DND-41 (cell line): ENCODE results near the gene WWTR1.

ENCODE experiments used
- ATAC-seq: fragments of 200-7000 bp; cut with Tn5 transposase; 3 replicates; pipeline ENCODE4 v1.9.1; 2021; ENCODE audit warnings: low read depth; ENCODE audit not compliant: insufficient read depth
- DNase-seq: peaks from one replicate; pipeline ENCODE4 v3.0.0-alpha.2; 2020
- H2AFZ ChIP-seq: 2 replicates; pipeline ENCODE4 v1.6.0; 2012; ENCODE audit warnings: low read depth, low read length
- H3K27ac ChIP-seq: 2 replicates; pipeline ENCODE4 v1.5.1; 2012; ENCODE audit warnings: low read length, inconsistent platforms
- H3K27me3 ChIP-seq: fragments of 200-600 bp; sonication (generic); 2 replicates; pipeline ENCODE4 v1.6.0; 2012; ENCODE audit warnings: low read length, mild to moderate bottlenecking, inconsistent platforms; ENCODE audit not compliant: insufficient read depth, poor library complexity
- H3K36me3 ChIP-seq: 2 replicates; pipeline ENCODE4 v1.5.1; 2012; ENCODE audit warnings: low read length, inconsistent platforms; ENCODE audit not compliant: insufficient read depth
- H3K4me1 ChIP-seq: 2 replicates; pipeline ENCODE4 v1.5.1; 2012; ENCODE audit warnings: mild to moderate bottlenecking, low read length; ENCODE audit not compliant: insufficient read depth
- H3K4me2 ChIP-seq: 2 replicates; pipeline ENCODE4 v1.6.0; 2012; ENCODE audit warnings: mild to moderate bottlenecking, moderate library complexity, low read length, inconsistent platforms; ENCODE audit not compliant: insufficient read depth
- H3K4me3 ChIP-seq, 2 experiments: fragments of 200-600 bp in 1 of 2; shearing (Covaris generic) in 1 of 2; 2 replicates each; pipeline ENCODE4 v1.5.1; 2012 to 2016; ENCODE audit warnings: inconsistent platforms in 2 of 2, low read length in 2 of 2, mild to moderate bottlenecking in 2 of 2, low read depth in 1 of 2, moderate library complexity in 1 of 2
- H3K79me2 ChIP-seq: 2 replicates; pipeline ENCODE4 v1.6.0; 2012; ENCODE audit warnings: low read length, inconsistent platforms; ENCODE audit not compliant: insufficient read depth
- H3K9ac ChIP-seq: 2 replicates; pipeline ENCODE4 v1.6.0; 2012; ENCODE audit warnings: low read depth, mild to moderate bottlenecking, inconsistent platforms, low read length, moderate library complexity
- H3K9me3 ChIP-seq: 2 replicates; pipeline ENCODE4 v1.5.1; 2012; ENCODE audit warnings: low read length, moderate library complexity, mild to moderate bottlenecking, inconsistent platforms; ENCODE audit not compliant: insufficient read depth, severe bottlenecking
- H4K20me1 ChIP-seq: 2 replicates; pipeline ENCODE4 v1.6.0; 2012; ENCODE audit warnings: low read length; ENCODE audit not compliant: insufficient read depth
- CTCF ChIP-seq: IDR thresholded peaks from 2 replicates; pipeline ENCODE4 v1.5.1; 2012; ENCODE audit warnings: borderline replicate concordance, low read length, moderate library complexity, mild to moderate bottlenecking; ENCODE audit not compliant: poor library complexity, severe bottlenecking; ENCODE audit errors: extremely low read depth
- EZH2 ChIP-seq: IDR thresholded peaks from 3 replicates; pipeline ENCODE4 v1.6.1; 2012; ENCODE audit warnings: borderline replicate concordance, low read depth, mild to moderate bottlenecking, moderate library complexity, low read length, inconsistent platforms; ENCODE audit not compliant: severe bottlenecking

WWTR1 gene

DNA sequence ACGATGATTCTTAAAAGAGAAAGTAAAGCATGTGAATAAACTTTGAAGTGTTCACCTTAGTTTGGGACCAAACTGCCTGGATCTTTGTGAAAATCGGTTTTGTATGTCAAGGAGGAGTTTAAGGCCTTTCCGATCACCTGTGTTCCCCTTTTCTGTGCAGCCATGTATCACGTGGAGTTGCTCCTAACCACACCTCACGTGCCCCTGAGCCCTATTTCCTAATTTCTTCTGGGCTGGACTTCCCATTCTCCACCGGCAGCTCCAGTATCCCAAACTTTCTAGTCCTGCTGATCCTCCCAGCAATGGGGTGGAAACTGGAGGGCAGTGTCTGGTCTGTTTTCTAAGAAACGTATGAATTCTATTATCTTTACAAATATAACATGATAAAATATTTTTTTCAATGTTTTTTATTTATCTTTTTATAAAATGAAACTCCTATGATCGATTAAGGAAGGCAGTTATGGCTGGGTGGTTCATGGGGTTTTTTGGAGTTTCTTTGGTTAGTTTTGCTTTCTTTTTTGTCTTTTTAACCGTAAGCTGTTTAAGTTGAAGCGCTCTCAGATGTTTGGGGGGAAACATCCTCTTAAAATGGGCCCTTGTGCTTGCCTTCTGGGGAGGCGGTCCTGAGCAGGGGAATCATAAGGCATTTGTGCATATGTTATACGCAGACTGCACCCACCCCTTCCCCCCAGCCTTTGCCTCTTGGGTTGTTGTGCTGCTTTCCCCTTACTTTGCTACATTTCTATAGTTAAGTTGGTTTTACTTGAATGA lies 43.6 kb upstream of the WWTR1 start:
- H3K4me1 ChIP-seq, result no peaks in the 10 kb centered on the region
- no peak for ATAC-seq
- H3K27me3 ChIP-seq, result no peaks in the 10 kb centered on the region
- no peak overlapping the region for H3K9ac ChIP-seq
- no peak overlapping the region for H3K4me3 ChIP-seq
- no peak for TF ChIP-seq CTCF
- no peak for TF ChIP-seq EZH2
- no peak overlapping the region for H2AFZ ChIP-seq
- H3K36me3 ChIP-seq, result no peaks in the 10 kb centered on the region
- H3K9me3 ChIP-seq, result peaks cover 7% of the 10 kb centered on the region
- H3K27ac ChIP-seq, result no peak overlapping the region
- no peak for DNase-seq
- no peaks in the 10 kb centered on the region for H3K79me2 ChIP-seq
- H3K4me2 ChIP-seq, result no peak overlapping the region
- H4K20me1 ChIP-seq, result no peaks in the 10 kb centered on the region

- no peak for ATAC-seq
These were observed 30.4 kb upstream of the WWTR1 start for GRCh38 chr3:149688122-149688757.

DNA sequence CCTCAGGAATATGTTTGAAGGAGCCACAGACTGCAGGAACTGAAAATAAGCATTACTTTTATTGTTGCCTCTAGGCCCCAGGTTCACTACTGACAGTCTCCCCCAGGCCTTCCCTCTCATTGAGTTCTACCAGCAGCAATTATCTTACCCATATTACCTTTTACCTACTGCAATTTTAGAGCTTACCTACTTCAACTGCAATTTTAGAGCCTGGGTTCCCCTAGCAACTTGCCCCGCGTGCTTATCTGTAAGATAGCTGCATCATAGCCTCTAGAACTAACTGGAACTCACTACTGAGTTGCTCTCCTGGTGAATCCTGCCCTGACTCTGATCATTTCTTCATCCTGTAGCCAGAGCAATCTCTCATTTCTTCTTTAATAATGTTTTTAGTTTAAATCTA lies 29.2 kb upstream of the WWTR1 start:
- H3K4me3 ChIP-seq, result no peak overlapping the region
- no peaks in the 10 kb centered on the region for H3K79me2 ChIP-seq
- no peaks in the 10 kb centered on the region for H3K27me3 ChIP-seq
- H3K4me1 ChIP-seq, result no peaks in the 10 kb centered on the region
- ATAC-seq (no peak), DNase-seq (no peak)
- H2AFZ ChIP-seq, result no peak overlapping the region
- H3K36me3 ChIP-seq, result no peaks in the 10 kb centered on the region
- H4K20me1 ChIP-seq, result no peaks in the 10 kb centered on the region
- H3K4me2 ChIP-seq, result no peak overlapping the region
- no peaks in the 10 kb centered on the region for H3K9me3 ChIP-seq
- no peak for TF ChIP-seq CTCF
- TF ChIP-seq EZH2, result no peak
- H3K27ac ChIP-seq, result no peak overlapping the region
- no peak overlapping the region for H3K9ac ChIP-seq

More at GRCh38 chr3:149688122-149688757, 30.4 kb upstream of the WWTR1 start:
- H3K9ac ChIP-seq, result no peak overlapping the region
- no peak for DNase-seq
- H3K27ac ChIP-seq, result no peak overlapping the region
- H3K27me3 ChIP-seq, result no peaks in the 10 kb centered on the region
- TF ChIP-seq EZH2, result no peak
- TF ChIP-seq CTCF, result no peak
- no peaks in the 10 kb centered on the region for H4K20me1 ChIP-seq
- no peaks in the 10 kb centered on the region for H3K79me2 ChIP-seq
- no peak overlapping the region for H3K4me2 ChIP-seq
- no peak overlapping the region for H3K4me3 ChIP-seq
- no peaks in the 10 kb centered on the region for H3K4me1 ChIP-seq
- no peak overlapping the region for H2AFZ ChIP-seq
- no peaks in the 10 kb centered on the region for H3K36me3 ChIP-seq
- no peaks in the 10 kb centered on the region for H3K9me3 ChIP-seq
